SK-N-MC (cell line): ENCODE results near the gene NFATC3.
A peak's percentile ranks its signal among the peaks of the same experiment; 100 is the strongest.

Experiments used
- DNase-seq: peaks from one replicate; pipeline ENCODE4 v3.0.0-alpha.2; 2011; ENCODE audit warnings: low read depth, low spot score
- H3K27ac ChIP-seq: fragments of 200-600 bp; sonication (generic); 2 replicates; pipeline ENCODE4 v1.5.1; 2016; ENCODE audit warnings: mixed run types
- H3K36me3 ChIP-seq: fragments of 200-600 bp; sonication (generic); 2 replicates; pipeline ENCODE4 v1.6.1; 2017; ENCODE audit warnings: antibody characterized with exemption, low read length, mixed read lengths; ENCODE audit not compliant: insufficient read depth
- H3K4me3 ChIP-seq: fragments of 200-600 bp; sonication (generic); 2 replicates; pipeline ENCODE4 v1.5.1; 2016
- H3K9ac ChIP-seq: fragments of 200-600 bp; sonication (generic); 2 replicates; pipeline ENCODE4 v1.8.0; 2017; ENCODE audit warnings: mixed run types, mixed read lengths; ENCODE audit not compliant: insufficient read length
- H3K9me3 ChIP-seq: fragments of 200-600 bp; sonication (generic); 2 replicates; pipeline ENCODE4 v1.6.1; 2017; ENCODE audit warnings: low read depth, mild to moderate bottlenecking, antibody characterized with exemption, low read length, moderate library complexity, mixed read lengths
- EZH2 ChIP-seq: fragments of 200-600 bp; sonication (generic); IDR thresholded peaks from one replicate; pipeline ENCODE4 v1.6.1; 2017; ENCODE audit warnings: antibody characterized with exemption
- FOXP2 ChIP-seq: optimal IDR thresholded peaks from 2 replicates; pipeline ENCODE3; 2011; ENCODE audit warnings: mild to moderate bottlenecking, moderate library complexity; ENCODE audit not compliant: insufficient read depth; ENCODE audit errors: extremely low read length, control extremely low read depth
- POLR2AphosphoS5 ChIP-seq: IDR thresholded peaks from 2 replicates; pipeline ENCODE4 v1.6.1; 2012; ENCODE audit warnings: mild to moderate bottlenecking, low read depth, low read length, borderline replicate concordance

NFATC3 gene

GRCh38 chr16:68252383-68252782, 167.2 kb downstream of the NFATC3 start:
- no peak for DNase-seq
- H3K36me3 ChIP-seq, result no peaks in the 10 kb centered on the region
- H3K4me3 ChIP-seq, result no peak overlapping the region
- no peak overlapping the region for H3K9ac ChIP-seq
- no peak overlapping the region for H3K27ac ChIP-seq
- TF ChIP-seq FOXP2 (no peak), POLR2AphosphoS5 (no peak), EZH2 (no peak)
- H3K9me3 ChIP-seq, result no peaks in the 10 kb centered on the region

GRCh38 chr16:68253721-68254120, 168.6 kb downstream of the NFATC3 start:
- no peak for DNase-seq
- Histone ChIP-seq H3K4me3 (no peak overlapping the region), H3K9ac (no peak overlapping the region), H3K36me3 (no peaks in the 10 kb centered on the region), H3K9me3 (no peaks in the 10 kb centered on the region), H3K27ac (no peak overlapping the region)
- TF ChIP-seq FOXP2, result no peak
- TF ChIP-seq POLR2AphosphoS5, result no peak
- TF ChIP-seq EZH2, result no peak

- TF ChIP-seq POLR2AphosphoS5, result no peak
- no peak for TF ChIP-seq FOXP2
- TF ChIP-seq EZH2, result no peak
- no peak for DNase-seq
- no peak overlapping the region for H3K4me3 ChIP-seq
- no peaks in the 10 kb centered on the region for H3K36me3 ChIP-seq
- no peak overlapping the region for H3K9ac ChIP-seq
- H3K9me3 ChIP-seq, result no peaks in the 10 kb centered on the region
- no peak overlapping the region for H3K27ac ChIP-seq
These were observed 170.5 kb downstream of the NFATC3 start for GRCh38 chr16:68255712-68256111.

- Histone ChIP-seq H3K9ac (no peak overlapping the region), H3K4me3 (no peak overlapping the region), H3K9me3 (no peaks in the 10 kb centered on the region), H3K27ac (no peak overlapping the region), H3K36me3 (no peaks in the 10 kb centered on the region)
- DNase-seq, result no peak
- TF ChIP-seq POLR2AphosphoS5, result no peak
- TF ChIP-seq EZH2, result no peak
- TF ChIP-seq FOXP2, result no peak
These were observed 172.2 kb downstream of the NFATC3 start for GRCh38 chr16:68257251-68257905.

GRCh38 chr16:68257906-68258800, 173.0 kb downstream of the NFATC3 start:
- H3K27ac ChIP-seq, result no peak overlapping the region
- DNase-seq, result no peak
- no peak overlapping the region for H3K9ac ChIP-seq
- no peak overlapping the region for H3K4me3 ChIP-seq
- no peaks in the 10 kb centered on the region for H3K9me3 ChIP-seq
- no peaks in the 10 kb centered on the region for H3K36me3 ChIP-seq
- no peak for TF ChIP-seq POLR2AphosphoS5
- no peak for TF ChIP-seq FOXP2
- no peak for TF ChIP-seq EZH2

- no peak for DNase-seq
These were observed 174.0 kb downstream of the NFATC3 start for GRCh38 chr16:68259007-68259825.

GRCh38 chr16:68263559-68264127, 178.5 kb downstream of the NFATC3 start:
- TF ChIP-seq FOXP2, result no peak
- no peak for TF ChIP-seq POLR2AphosphoS5
- no peak for TF ChIP-seq EZH2

More at GRCh38 chr16:68259007-68259825, 174.0 kb downstream of the NFATC3 start:
- Histone ChIP-seq H3K9me3 (no peaks in the 10 kb centered on the region), H3K4me3 (no peak overlapping the region), H3K9ac (no peak overlapping the region), H3K36me3 (no peaks in the 10 kb centered on the region), H3K27ac (no peak overlapping the region)
- TF ChIP-seq EZH2, result no peak
- TF ChIP-seq FOXP2, result no peak
- TF ChIP-seq POLR2AphosphoS5, result no peak

More at GRCh38 chr16:68263559-68264127, 178.5 kb downstream of the NFATC3 start:
- H3K36me3 ChIP-seq, result no peaks in the 10 kb centered on the region
- no peaks in the 10 kb centered on the region for H3K9me3 ChIP-seq
- no peak overlapping the region for H3K27ac ChIP-seq
- peak overlapping the region; percentile 63 for H3K9ac ChIP-seq
- peak overlapping the region; percentile 85 for H3K4me3 ChIP-seq
- no peak for DNase-seq
